H1 (cell line): ENCODE results near the gene BLOC1S4. TPM values are rescaled to one million over a fixed set of nuclear protein-coding genes. Genes with fewer than 3 reads are reported as not detected.

Experiments
- HDAC6 ChIP-seq: IDR thresholded peaks from one replicate; pipeline ENCODE4 v1.7.1; 2012; ENCODE audit warnings: low read depth, mild to moderate bottlenecking, inconsistent platforms, low read length, moderate library complexity
- JUND ChIP-seq: IDR thresholded peaks from 2 replicates; pipeline ENCODE4 v1.6.1; 2011; ENCODE audit warnings: mild to moderate bottlenecking, improper control_type of control experiment, low read length
- KDM4A ChIP-seq: IDR thresholded peaks from one replicate; pipeline ENCODE4 v1.7.1; 2012; ENCODE audit warnings: low read depth, mild to moderate bottlenecking, moderate library complexity, low read length, inconsistent platforms; ENCODE audit not compliant: severe bottlenecking
- RFX5 ChIP-seq: IDR thresholded peaks from 2 replicates; pipeline ENCODE4 v1.6.1; 2011; ENCODE audit warnings: low read depth, low read length, improper control_type of control experiment, borderline replicate concordance
- SIN3A ChIP-seq, 2 experiments: IDR thresholded peaks in 1 of 2; conservative IDR thresholded peaks in 1 of 2; 2 replicates each; pipeline ENCODE4 v1.6.1; 2011 to 2012; ENCODE audit warnings: low read length in 2 of 2, improper control_type of control experiment in 1 of 2, low read depth in 1 of 2, mild to moderate bottlenecking in 1 of 2
- TBP ChIP-seq: IDR thresholded peaks from 2 replicates; pipeline ENCODE4 v1.6.1; 2011; ENCODE audit warnings: low read depth, low read length, improper control_type of control experiment
- polyA plus RNA-seq, 7 experiments: library from polyadenylated mRNA; depleted of rRNA in 3 of 7; stranded (reverse) in 5 of 7; unstranded in 2 of 7; fragments of >200 nt in 5 of 7; fragments of 200-250 nt in 2 of 7; gene quantifications; 1 replicate in 5 of 7; 2 replicates in 1 of 7; 4 replicates in 1 of 7; pipeline versions ENCODE4 v1.2.1 to v1.2.3, GENCODE V29; 2011 to 2013; ENCODE audit warnings: missing spikeins in 2 of 7, mixed read lengths in 2 of 7
- total RNA-seq: library from RNA; stranded (reverse); fragmentation: NEBNext Ultra II Directional; extraction: Animal tissue kit (Norgen Biotek cat#: 25700); gene quantifications from 2 replicates; pipeline ENCODE4 v1.2.1, GENCODE V29; 2021

The BLOC1S4 gene
- total and polyA plus RNA-seq, 2 of the 8 experiments (the other 6 are each of a cell fraction or from before 2014, with no cell fraction given) = 19.1 to 27.8 TPM

DNA sequence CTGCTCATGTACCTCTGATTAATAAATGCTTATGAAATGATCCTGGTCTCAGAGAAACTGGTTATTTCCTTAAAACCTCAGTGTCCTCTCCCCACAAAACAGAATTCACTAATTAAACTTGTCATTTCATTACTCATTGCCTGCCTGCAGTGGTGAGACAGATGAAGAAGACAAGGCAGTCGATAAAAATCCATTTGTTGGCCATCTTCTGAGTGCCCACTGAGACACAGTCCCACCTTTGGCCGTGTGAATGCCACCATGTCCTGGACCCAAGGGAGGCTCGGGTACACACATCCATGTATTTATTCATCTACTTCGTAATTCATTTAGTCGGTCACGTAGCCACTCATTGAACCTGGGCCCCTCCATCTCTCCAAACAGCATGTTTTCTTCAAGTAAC, 18.8 kb upstream of the BLOC1S4 start (continued):
- no peak for TF ChIP-seq RFX5
- TF ChIP-seq SIN3A (conservative IDR thresholded peaks at IDR 0.05 in 1 of 2, IDR thresholded peaks at IDR 0.05 in 1 of 2; ENCODE audit: low read depth in 1 of 2, low read length in 2 of 2) = no peak
- TF ChIP-seq HDAC6 = no peak
- TF ChIP-seq KDM4A = no peak
- no peak for TF ChIP-seq TBP
- TF ChIP-seq JUND = no peak
